ENCODE measurements around the gene CXCL8. TPM values are rescaled to one million over a fixed set of nuclear protein-coding genes. Genes with fewer than 3 reads are reported as not detected.

The CXCL8 gene
- 36.1 and 80.4 TPM in 2 replicates for total RNA-seq

GRCh38 chr4:73740353-73740778 lies at the start of gene CXCL8:
Gene CXCL8, plus strand, starts transcription at chr4:73740569. Its CDS starts 90 bp downstream, at chr4:73740659.

Other genes with a start within 250 kb of the CXCL8 start
- under 0.01 TPM in 1 of 2 replicates, not detected in the other for gene RASSF6, start 120.1 kb upstream of the CXCL8 start, total RNA-seq
- gene CXCL6, start 96.1 kb downstream of the CXCL8 start, total RNA-seq, result 0.65 and 6.4 TPM in 2 replicates
- not detected in 2 replicates for gene PF4V1, start 112.7 kb downstream of the CXCL8 start, total RNA-seq
- gene CXCL1, start 128.8 kb downstream of the CXCL8 start, total RNA-seq, result 14.6 and 36.2 TPM in 2 replicates
- not detected in 2 replicates for gene PF4, start 241.5 kb downstream of the CXCL8 start, total RNA-seq
- gene PPBP, start 247.6 kb downstream of the CXCL8 start, total RNA-seq, result not detected in 2 replicates